Erythroblast (primary cell): ENCODE data around the gene B9D1.

Source experiments
- GATA1 ChIP-seq: IDR thresholded peaks from 2 replicates; pipeline ENCODE4 v1.6.1; 2011; ENCODE audit warnings: low read depth, mild to moderate bottlenecking, control low read depth, low read length, moderate library complexity
- POLR2A ChIP-seq: IDR thresholded peaks from 2 replicates; pipeline ENCODE4 v1.6.1; 2011; ENCODE audit warnings: mild to moderate bottlenecking, low read length

DNA sequence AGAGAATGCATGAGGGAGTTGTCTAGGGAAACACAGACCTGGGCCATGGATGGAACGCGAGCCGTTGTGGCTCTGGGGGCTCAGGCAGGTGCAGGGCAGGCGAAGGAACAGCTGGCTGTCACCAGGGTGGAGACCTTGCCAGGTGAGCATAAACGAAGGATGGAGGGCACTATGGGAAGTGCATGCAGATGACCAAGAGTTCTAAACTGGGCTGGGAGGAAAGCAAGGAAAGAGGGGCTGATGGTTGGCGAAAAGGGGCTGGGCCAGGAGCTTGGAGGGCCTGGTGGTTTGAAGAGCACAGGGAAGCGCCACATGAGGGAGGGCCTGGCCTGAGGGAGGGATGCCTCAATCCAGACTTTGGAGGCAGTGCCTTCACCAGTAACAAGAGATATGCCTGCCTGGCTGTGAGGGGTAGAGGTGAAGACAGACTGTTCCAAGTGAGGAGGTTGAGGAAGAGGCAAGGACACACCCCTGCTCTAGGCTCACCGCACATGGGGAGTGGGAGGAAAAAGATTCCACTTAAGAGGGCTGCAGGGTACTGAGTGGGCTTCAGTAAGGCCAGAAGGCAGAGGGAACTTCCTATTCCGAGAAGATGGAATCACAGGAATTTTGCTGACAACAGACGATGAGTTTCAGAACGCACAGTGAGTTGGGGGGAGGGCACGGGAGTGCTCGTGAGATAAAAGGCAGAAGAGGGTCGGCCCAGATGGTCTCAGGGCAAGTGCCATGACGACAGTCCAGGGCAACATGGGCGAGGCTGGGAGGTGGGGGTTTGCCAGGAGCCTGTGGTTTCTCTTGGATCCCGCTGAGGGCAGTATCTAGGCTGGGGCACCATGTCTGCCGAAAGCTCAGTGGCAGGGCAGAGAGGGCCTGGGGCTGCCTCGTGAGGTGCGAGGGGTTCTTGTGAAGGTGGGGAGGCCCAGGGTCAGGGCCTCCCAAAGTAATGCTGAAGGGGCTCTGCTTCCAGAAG, 20.6 kb downstream of the B9D1 start:
- no peak for TF ChIP-seq POLR2A
- TF ChIP-seq GATA1: no peak
